HepG2 (cell line): Measurements from ENCODE around the gene MRPS34.

Experiments used
- CHCHD3 ChIP-seq: sonication (generic); formaldehyde crosslinking; IDR thresholded peaks from 2 replicates; pipeline ENCODE4 v1.8.0; 2022; ENCODE audit warnings: mild to moderate bottlenecking, missing genetic modification reagents, moderate library complexity
- IRF9 ChIP-seq: sonication (generic); formaldehyde crosslinking; IDR thresholded peaks from 2 replicates; pipeline ENCODE4 v1.8.0; 2022; ENCODE audit warnings: missing genetic modification reagents, mild to moderate bottlenecking, borderline replicate concordance
- MTA3 ChIP-seq: sonication (generic); formaldehyde crosslinking; IDR thresholded peaks from 2 replicates; pipeline ENCODE4 v1.4.0; 2020; ENCODE audit warnings: missing genetic modification reagents
- SIN3A ChIP-seq: IDR thresholded peaks from 2 replicates; pipeline ENCODE4 v1.6.1; 2011; ENCODE audit warnings: low read depth, mild to moderate bottlenecking, control low read depth, low read length, borderline replicate concordance

- TF ChIP-seq CHCHD3 (no peak), MTA3 (CRISPR knock-in tag) (no peak), IRF9 (no peak), SIN3A (no peak)
Observed at GRCh38 chr16:1821861-1822611, 49.1 kb upstream of the MRPS34 start.
